ENCODE data around the gene ACOXL.

DNA sequence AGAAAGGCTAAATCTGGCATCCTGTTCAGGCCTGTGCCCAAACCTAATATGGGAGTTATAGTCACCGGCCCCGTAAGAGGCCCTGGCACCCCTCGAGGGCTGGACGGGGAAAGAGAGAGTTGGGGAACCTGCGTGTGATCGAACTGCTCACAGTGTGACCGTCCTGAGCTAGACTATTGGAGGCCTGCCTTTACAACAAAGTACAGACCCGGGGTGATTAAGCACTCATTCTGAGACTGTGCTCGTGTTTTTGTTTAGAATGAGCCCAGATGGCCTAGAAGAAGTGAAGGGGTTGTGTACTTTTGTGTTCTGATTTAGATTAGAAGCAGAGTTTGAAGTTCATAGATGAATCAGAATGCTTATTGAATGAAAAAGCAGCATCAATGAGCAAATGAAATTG lies 115.3 kb downstream of the ACOXL start:
- TF ChIP-seq CTCF (IDR thresholded peaks at IDR 0.05) (no peak), POLR2A (IDR thresholded peaks at IDR 0.05) (no peak)

All from right lobe of liver (tissue), 4 donors.